GM19467 (cell line): Measurements from ENCODE around the gene LGMN.
A peak's percentile ranks its signal among the peaks of the same experiment; 100 is the strongest.
"Not testable (repeated sequence)": the region's sequence is repeated elsewhere in the genome, so short reads cannot be mapped to it uniquely, and the experiment has no call there.

Experiments
- ATAC-seq: cut with Tn5 transposase; IDR thresholded peaks from one replicate; pipeline ENCODE4 v1.9.1; 2021; ENCODE audit warnings: mild to moderate bottlenecking, moderate library complexity; ENCODE audit not compliant: unreplicated experiment

The LGMN gene

DNA sequence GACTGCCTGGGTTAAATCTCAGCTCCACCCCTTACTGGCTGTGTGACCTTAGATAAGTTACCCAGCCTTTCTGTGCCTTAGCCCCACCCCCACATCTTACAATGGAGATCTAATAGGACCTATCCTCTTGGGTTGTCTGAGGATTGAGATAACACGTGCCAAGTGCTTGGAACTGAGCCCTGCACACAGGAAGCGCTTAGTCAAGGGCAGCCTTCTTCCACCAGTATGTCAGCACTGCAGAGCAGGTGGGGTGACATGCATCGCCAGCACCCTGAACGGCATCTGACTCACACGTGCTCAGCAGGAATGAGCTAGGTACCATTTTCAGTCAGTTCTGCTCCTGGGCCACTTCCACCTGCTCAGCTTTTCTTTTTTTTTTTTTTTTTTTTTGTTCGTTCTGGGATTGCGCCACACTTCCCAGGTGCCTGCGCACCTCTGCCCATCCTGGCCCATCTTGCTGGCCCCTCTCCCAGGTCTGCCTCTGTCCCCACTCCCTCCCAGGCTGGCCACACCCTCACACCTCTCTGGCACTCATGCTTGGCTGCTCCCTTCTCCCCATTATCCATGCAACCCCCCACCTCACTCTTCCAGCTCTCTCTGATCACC is 19.6 kb downstream of the LGMN start:
- peak; percentile 50 for ATAC-seq

DNA sequence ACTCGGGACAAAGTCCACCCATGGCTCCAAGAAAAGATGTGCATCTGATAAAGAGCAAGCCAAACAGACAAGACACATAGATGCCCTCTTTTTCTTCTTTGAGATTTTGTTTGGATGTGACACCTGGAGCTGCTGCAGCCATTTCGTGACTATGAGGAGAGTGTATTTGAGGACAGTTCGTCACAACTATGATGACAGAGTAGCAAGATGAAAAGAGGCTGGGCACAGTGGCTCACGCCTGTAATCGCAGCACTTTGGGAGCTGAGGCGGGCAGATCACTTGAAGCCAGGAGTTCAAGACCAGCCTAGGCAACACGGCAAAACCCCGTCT is 21.5 kb downstream of the LGMN start:
- no peak for ATAC-seq

- ATAC-seq, result no peak
These were observed 22.1 kb downstream of the LGMN start for GRCh38 chr14:92726135-92726932.

- ATAC-seq, result no peak
These were observed 23.7 kb downstream of the LGMN start for GRCh38 chr14:92724516-92725340.

GRCh38 chr14:92719890-92720323 is 28.5 kb downstream of the LGMN start:
- ATAC-seq, result no peak

GRCh38 chr14:92719421-92719820 is 29.0 kb downstream of the LGMN start:
- no peak for ATAC-seq

DNA sequence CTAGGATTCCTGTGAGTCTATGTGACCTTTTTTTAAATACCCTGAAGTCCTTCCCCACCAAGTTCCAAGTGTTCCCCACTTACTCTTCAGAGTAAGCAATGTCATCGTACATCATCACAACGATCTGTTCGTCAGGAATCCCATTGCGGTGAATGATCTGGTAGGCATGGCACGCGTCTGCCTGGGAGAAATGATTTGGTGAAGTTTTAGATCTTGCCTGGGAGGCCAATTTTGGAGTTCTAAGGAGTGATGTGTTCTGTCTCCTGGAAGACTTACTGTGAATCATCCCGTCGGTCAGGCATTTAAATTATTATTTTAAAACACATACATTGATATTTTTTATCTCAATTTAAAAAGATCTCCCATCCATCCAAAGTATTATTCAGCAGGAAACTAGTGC is 29.8 kb downstream of the LGMN start:
- ATAC-seq, result no peak

- ATAC-seq, result no peak
These were observed 30.8 kb downstream of the LGMN start for GRCh38 chr14:92717571-92718042.

DNA sequence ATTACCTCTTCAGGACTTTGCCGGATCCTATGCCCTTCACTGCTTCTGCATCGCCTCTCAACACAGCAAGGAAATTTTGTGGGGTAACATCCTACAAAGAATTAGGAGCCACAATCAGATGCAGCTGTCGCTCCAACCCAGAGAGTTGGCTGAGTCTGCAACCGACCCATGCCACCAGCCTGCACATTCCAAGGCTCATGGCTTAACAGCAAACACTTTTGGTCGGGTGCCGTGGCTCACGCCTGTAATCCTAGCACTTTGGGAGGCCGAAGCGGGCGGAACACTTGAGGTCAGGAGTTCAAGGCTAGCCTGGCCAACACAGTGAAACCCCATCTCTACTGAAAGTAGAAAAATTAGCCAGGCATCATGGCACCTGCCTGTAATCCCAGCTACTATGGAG is 32.3 kb downstream of the LGMN start:
- ATAC-seq, result no peak

DNA sequence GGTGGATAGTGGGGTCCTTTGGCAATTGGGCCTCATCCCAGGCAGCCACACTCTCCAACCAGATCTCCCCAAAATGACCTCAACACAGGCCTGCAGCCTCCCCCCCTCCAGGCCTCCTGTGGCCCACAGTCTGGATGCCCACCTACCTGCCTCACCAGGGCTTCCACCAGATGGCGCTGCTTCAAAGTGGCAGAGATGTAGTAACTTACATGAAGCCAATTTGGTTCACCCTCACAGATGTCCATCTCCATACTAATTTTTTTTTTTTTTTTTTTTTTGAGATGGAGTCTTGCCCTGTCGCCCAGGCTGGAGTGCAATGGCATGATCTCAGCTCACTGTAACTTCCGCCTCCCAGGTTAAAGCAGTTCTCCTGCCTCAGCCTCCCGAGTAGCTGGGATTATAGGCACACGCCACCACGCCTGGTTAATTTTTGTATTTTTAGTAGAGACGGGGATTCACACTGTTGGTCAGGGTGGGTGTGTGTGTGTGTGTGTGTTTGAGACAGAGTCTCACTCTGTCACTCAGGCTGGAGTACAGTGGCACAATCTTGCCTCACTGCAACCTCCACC is 33.6 kb downstream of the LGMN start:
- ATAC-seq, result not testable (repeated sequence)

DNA sequence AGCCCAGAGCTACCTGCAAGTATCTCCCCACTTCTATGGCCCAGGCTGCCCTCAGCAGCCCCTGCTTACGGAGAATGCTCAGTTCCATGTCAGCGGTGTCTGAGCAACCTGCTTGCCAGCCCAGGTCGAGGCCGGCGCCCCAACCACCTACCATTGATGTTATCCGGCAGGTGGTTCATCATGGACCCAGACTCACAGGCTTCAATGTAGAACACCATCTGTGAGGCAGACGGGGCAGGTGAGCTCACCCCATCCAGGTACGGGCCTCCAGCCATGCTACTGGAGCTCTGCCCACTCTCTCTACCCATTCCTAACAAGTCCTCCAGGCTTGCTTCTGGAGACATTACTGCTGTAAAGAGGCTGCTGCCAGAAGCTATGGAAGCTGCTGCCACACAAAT is 35.8 kb downstream of the LGMN start:
- ATAC-seq, result no peak

DNA sequence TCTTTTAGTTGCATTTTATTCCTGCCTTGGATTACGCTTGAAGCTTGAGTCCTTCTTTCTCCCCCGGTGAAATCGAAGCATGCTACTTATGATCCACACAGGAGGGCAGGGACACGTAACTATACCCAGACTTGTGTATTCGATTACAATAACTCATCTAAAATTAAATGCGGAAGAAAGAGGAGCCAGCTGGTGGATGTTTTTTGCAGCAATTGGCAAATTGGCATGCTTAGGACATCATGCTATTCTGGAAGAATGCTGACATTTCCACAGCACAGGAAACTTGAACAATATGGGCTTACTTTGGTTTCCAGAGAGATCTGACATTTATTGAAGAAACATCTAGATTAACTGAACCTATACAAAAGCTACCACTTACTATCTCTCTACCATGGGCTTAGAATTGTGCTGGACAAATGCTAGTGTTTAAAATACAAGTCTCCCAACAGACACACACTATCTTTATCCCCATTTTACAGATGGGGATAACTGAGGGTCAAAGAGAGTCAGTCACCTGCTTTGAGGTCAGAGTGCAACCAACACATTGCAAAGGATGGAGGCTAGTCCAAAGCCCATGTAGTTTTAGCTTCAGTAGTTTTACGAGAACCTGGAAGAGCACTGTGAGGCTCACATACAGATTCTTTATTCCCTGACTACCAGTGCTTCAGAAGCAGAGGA is 36.3 kb downstream of the LGMN start:
- no peak for ATAC-seq

DNA sequence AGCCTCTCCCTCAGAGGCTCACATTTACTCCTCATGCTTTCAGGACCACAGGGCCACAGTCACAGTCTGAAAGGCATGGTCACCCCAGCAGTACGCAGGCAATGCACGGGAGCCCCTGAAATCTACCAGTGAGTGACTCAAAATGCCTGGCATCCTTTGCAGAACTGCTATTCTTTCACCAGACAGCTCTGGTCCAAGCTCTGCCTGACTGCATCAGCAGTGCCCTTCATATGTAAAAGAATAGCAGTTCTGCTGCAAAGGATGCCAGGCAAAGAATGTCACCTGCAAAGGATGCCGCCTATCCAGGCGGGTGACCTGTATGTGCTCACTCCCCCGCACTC is 38.5 kb downstream of the LGMN start:
- no peak for ATAC-seq

- no peak for ATAC-seq
These were observed 39.0 kb downstream of the LGMN start for GRCh38 chr14:92709340-92710000.

- no peak for ATAC-seq
These were observed 42.0 kb downstream of the LGMN start for GRCh38 chr14:92706386-92706785.

DNA sequence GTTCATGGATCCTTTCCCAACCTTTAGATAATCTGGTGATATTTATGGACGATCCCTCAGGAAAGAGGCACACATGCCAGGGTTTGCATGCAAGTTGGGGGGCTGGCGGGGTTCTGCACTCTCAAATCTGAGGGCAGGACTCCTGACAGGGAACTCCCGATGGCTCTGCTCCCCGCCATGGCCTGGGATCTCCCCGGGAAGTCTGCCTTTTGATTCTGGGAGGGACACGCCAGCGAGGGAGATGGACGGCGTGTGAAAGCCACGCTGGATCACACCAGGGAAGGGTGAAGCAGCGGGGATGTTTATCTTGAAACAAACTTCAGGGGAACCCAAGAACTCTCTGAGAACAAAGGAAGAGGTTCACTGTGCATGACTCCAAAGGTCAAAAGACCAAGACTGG is 43.6 kb downstream of the LGMN start:
- no peak for ATAC-seq

DNA sequence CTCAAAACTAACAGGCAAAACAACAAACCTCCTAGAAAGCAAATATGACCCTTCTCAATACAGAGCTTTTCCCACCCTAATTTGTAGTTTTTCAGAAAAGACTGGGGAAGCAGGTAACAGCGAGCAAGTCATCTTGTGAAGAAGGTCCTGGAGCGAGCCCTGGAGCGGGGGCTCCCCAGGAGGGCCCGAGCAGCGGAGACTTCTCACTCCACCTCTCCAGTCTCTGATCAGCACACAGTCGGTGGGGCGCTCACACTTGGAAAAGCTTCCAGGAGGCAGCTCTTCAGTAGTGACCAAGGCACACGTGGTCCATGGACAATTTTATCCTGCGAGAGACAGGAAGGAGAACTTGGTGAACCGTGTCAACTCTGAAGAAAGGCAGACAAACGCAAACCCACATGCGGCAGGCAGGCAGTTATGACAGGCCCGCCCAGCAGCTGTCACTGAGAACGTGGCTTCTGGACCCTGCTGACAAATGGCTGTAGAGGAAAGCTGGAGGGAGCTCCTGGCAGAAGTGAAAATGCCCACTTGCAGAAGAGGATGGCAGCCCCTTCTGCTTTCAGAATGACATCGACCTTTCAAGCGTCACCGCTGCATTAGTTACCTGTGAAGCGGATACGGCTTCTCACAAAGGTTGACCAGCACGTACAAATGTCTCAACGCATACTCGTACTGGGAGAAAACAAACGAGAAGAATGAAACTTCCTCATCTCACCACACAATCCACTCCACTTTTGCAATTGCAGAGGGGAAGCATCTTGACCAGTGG is 44.2 kb downstream of the LGMN start:
- peak; percentile 91 for ATAC-seq

GRCh38 chr14:92703516-92703915 is 44.9 kb downstream of the LGMN start:
- ATAC-seq, result no peak

GRCh38 chr14:92702441-92702918 is 45.9 kb downstream of the LGMN start:
- no peak for ATAC-seq

- no peak for ATAC-seq
These were observed 46.6 kb downstream of the LGMN start for GRCh38 chr14:92701826-92702225.
